ENCODE data around the gene RFX6.

RFX6 gene

GRCh38 chr6:116902634-116903033, 25.6 kb downstream of the RFX6 start:
- no peak for DNase-seq

- no peak for DNase-seq
Measured at GRCh38 chr6:116922853-116923548, 46.0 kb downstream of the RFX6 start.

GRCh38 chr6:116924245-116924644, 47.2 kb downstream of the RFX6 start:
- no peak for DNase-seq

DNA sequence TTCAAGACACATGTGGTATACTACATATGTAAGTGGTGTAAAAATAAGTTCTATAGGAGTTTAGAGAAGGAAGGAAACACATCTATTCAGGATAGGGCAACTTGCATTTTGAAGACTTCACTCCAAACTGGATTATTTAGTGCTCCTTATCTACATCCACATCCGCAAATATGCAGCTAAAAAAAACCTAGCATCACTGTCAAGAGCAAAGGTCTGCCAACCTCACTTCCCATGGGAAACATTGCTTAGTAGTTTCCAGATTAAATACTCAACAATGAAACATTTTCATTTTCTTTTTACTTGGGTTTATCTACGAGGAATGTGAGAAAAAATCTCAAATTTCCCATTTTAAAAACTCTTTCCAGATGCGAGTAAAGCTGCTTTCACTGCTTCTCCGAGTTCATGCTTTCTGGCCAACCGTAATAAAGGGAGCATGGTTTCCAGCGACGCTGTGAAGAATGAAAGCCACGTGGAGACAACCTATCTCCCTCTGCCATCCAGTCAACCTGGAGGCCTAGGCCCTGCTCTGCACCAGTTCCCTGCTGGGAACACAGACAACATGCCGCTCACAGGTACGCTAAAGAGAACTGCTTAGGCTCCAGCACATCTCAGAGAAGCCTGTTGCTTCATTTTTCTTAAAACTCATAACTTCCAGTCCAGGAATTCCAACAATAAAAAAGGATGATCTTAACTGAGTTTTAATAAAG, 48.2 kb downstream of the RFX6 start:
- no peak for DNase-seq

DNA sequence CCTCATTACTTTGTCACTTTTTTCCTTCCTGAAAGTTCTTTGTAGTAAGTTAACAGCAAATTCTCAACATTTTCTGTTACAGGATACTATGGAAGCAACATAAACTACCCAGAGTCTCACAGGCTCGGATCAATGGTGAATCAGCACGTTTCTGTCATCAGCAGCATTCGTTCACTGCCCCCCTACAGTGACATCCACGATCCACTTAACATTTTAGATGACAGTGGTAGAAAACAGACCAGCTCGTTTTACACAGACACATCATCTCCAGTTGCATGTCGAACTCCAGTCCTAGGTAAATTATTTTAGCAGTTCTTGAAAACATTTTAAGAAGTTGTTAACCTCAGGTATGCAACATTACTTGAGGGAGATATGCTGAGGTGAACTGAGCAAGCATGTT, 51.6 kb downstream of the RFX6 start:
- DNase-seq: no peak

DNA sequence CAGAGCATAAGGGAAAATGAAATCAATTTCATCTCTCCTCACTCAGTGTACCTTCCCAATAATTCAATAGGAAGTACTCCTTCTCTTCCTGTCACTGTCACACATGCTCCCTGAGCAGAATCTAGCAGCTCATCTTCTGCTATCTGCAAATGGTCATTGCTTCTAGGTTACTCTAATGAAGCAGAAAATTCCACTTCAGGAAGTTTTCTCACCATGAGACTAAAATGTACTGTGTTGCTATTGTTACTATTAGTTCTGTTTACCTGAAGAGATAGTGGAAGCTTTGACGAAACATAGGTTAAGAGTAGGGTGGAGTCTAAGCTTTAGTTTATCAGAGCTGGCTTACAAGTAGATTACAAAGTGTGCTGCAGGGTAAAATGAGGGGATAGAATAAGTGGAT, 52.8 kb downstream of the RFX6 start:
- no peak for DNase-seq

GRCh38 chr6:116931456-116931855, 54.4 kb downstream of the RFX6 start:
- no peak for DNase-seq

GRCh38 chr6:116932496-116932895, 55.5 kb downstream of the RFX6 start:
- no peak for DNase-seq

DNA sequence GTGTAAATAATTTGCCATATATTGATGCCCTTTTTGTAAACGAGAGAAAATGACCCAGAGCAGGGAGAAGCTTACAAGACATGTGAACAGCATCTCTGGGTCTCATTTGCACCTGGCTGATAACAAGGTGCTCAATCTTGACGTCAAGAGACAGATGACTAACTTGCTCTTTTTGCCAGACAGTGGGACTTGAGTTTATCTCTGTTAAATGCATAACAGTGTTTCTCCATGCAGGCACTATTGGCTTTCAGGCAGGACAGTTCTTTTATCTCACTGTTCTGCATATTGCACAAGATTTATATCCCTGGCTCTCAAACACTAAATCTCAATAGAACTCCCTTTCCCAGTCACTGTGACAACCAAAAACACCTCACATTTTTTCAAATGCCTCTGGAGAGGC, 56.4 kb downstream of the RFX6 start:
- no peak for DNase-seq

- DNase-seq: no peak
Measured at GRCh38 chr6:116938305-116938704, 61.3 kb downstream of the RFX6 start.

DNA sequence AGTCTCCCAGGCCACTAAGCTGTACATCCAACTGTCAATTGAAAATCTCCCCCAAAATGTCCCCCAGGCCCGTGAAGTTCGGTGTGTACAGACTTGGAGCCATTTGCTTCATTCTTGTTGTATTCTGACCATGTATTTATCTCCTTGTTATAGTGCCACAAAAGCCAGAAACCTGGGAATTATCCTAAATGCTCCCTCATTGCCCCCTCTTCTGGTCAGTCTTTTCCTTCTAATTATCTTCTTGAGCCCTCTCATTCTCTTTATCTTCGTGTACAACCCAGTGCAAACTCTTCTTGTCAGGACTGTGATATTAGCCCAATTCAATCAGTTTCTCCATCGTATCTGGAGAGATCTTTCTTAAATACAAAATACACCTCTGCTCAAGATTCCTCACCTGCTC, 64.7 kb downstream of the RFX6 start:
- DNase-seq: no peak

GRCh38 chr6:116945809-116946208, 68.8 kb downstream of the RFX6 start:
- DNase-seq: no peak

DNA sequence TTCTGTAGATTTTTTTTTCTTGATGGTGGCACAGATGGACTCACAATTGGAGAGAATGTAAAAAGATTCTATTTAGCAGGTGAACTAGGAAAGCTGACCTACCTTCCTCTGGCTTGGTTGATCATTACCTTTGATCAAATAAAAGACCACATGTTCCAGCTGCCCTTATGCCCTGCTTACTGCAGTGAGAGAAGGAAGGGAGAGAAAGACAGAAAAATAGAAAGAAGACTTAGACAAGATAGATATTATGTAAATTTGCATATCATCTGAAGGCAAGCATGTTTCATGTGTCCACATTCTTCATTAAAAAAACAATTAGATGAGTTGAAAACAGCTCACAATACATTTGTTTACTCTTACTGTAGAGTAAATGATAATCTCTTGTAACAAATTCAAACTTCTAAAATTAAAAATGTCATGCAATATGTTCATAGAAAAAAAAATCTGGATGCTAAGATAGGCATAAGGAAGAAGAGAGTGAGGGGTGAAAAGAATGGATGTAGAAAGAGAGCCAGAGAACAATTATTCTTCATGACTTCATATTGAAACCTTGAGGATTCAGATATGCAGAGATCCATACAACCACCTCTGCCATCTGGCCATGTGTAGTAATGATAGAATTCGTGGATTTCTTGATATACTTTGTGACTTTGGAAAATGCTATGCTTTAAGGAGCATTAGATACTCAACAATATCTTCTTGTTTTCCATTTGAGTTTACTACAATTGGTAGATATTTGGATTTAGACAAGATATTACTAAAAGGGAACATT, 71.7 kb downstream of the RFX6 start:
- DNase-seq: no peak

DNA sequence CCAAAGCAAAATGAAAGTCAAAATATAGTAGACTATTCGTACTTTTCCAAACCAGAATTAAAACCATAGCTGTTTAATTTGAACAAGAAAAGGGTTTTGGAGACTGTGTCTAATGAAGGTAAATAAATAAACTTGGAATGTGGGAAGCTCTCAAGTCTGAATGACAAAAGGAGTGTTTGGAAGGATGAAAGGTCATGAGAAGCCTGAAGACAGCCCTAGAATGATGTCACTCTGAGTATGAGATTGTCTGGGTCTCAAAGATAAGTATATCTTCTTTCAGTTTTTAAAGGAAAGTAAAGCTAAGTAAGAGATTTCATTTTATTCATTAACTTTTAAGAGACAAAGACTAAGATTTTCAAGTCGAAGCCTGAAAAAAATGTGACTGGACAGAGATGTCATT, 72.9 kb downstream of the RFX6 start:
- no peak for DNase-seq

- DNase-seq: no peak
Measured at GRCh38 chr6:116954335-116954734, 77.3 kb downstream of the RFX6 start.

DNA sequence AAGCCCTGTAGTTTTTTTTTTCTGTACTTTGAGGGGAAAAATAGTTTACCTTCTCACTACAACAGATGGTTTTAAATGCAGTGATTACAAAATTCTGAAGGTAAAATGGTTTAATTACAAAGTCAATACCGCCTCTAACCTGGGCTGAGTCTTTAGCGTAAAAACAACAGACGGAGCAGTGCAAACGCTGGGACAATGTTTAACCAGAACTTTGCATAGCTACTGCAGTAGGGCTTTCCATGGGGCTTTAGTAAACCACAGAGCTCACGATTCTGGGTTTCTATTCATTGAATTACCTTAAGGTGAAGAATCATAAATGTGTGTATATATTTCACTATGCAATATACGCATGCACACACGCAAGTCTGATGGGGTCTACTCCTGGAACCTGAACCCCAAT, 77.9 kb downstream of the RFX6 start:
- no peak for DNase-seq

DNA sequence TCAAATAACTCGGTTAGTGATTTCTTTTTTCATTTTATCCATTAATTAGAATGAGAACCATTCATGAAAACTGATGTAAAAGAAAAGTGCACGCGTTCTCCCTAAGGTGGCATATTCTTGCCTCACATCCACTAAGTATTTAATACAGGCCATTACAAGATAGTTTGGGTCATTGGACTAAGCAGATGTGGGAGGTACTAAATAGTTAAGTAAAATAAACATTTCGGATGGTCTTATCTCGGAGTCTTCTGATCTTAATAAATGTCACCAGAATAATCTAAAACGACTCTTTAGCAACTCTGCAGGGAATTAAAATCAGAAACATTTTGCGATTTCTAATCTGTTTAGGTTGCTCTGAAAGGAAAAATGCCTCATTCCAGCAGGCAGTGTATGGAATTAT, 78.7 kb downstream of the RFX6 start:
- no peak for DNase-seq

DNA sequence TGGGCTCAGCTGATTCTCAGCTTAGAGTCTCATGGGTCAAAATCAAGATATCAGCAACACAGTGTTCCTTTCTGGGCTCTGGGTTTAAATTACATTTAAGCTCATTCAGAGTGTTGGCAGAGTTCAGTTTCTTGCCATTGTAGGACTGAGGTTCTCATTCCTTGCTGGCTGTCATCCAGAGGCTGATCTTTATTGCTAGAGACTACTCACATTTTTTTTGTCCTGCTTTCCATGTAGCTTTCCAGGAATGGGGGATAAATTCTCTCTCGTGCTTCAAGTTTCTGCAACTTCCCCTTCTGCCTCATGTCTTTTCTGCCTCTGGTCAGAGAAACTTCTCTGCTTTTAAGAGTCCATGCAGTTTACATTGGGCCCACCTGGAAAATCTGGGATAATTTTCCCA, 86.9 kb downstream of the RFX6 start:
- DNase-seq: no peak

DNA sequence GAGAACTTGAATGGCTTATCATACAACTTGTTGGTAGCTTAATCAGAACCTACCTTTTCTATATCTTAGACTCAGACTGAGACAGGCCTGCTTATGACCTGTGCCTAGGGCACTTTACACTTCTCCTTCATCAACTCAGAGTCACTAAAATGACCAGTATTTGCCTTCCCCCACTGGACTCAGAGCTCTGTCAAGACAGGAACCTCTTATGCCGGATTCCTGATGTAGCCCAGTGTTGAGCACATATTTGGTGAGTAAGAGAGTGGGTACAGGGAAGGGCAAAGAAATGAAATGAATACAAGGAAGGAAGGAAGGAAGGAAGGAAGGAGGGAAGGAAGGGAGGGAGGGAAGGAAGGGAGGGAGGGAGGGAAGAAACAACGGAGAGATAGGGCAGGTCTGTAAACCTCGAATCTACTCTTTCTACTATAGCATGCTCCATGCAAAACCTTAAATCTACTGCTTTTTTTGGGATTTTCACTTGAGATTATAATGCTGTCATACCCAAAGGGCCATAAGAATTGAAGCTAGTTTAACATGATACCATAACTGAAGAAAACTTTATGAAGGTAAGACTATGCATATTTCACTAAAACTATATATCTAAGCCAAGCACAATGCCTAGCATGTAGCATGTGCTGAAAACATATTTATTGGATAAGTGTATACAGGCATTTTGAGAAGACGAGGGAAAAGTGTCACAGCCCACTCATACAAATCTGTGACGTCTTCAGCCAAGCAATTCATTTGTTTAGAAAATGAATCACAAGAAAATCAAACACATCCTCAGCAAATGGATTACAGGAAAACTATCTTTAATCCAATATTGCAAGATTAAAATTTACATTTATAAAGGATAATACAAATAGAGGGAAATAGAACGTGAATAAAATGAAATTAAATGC, 89.9 kb downstream of the RFX6 start:
- no peak for DNase-seq

DNA sequence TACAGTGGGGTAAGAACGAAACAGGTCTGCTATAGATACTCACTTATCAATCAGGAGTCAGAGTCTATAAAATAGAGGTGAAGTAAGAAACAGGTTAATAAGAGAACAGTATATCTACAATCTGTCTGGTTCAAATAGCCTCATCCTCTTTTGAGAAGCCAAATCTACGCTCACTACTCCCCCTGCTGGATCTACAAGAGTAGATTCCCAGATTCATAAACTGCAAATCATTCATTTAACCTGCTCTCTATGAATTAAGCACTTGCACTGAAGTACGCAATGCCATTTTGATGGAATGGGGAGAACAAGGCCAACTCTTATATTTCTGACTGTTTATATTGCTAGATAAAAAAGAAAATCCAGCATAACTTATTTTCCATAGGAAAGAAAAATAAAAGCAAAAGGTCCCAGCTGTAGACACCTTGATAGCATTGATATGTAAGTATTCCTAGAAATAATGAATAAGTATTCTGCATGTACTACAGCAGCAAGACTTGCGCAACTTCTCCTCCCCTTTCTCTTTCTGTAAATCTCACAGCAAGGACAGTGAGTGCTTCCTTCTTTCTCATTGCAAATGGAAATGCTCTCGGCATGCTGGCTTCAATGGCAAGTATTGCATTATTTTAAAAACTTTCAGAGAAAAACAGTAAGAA, 92.3 kb downstream of the RFX6 start:
- no peak for DNase-seq

- no peak for DNase-seq
Measured at GRCh38 chr6:116971959-116972358, 94.9 kb downstream of the RFX6 start.

DNA sequence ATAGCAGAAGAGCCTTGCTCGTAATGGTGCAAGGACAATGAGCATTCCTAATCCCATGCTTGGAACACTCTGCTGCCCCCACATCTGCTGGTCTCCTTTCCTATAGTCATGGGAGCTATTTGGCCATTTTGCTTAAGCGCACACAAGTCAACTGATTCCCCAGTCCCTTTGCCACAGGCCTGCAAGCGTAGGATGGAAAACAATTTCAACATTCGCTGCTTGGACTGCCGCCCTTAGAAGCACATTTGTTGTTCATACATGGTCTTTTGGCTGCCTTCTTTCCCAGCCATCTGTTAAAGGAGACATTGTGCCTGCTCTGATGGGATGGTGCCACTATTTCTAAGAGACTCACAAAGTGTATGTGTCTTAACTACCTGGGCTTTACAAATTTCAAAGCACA, 96.9 kb downstream of the RFX6 start:
- no peak for DNase-seq
